Measurements from ENCODE around the gene ALPL. TPM values are rescaled to one million over a fixed set of nuclear protein-coding genes. Genes with fewer than 3 reads are reported as not detected.
"Not testable (repeated sequence)": the region's sequence is repeated elsewhere in the genome, so short reads cannot be mapped to it uniquely, and the experiment has no call there.

Gene ALPL
- total and polyA plus RNA-seq, 4 experiments from 2014 or later, result not detected

DNA sequence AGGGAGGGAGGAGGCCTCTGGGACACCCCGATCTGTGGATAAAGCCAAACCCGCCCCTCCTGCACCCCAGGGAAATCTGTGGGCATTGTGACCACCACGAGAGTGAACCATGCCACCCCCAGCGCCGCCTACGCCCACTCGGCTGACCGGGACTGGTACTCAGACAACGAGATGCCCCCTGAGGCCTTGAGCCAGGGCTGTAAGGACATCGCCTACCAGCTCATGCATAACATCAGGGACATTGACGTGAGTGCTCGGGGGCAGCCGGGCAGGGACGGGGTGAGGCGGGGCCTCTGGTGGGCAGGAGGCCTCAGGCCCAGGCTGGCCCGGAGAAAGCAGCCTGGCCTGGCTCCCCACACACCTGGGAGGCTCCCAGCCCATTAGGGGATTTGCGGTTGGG lies 54.7 kb downstream of the ALPL start:
- Mint-ChIP-seq H3K36me3 (no peaks in the 10 kb centered on the region), H3K9me3 (no peaks in the 10 kb centered on the region), H3K27me3 (peaks cover 3 to 16% of the 10 kb centered on the region in 2 donors), H3K27ac (no peak overlapping the region), H3K4me1 (no peaks in the 10 kb centered on the region), H3K4me3 (no peak overlapping the region)
- no peak overlapping the region for H3K27ac ChIP-seq (ENCODE audit: low read depth, low read length)
- no peaks in the 10 kb centered on the region for H3K27me3 ChIP-seq (ENCODE audit: insufficient read depth, low read length)
- no peaks in the 10 kb centered on the region for H3K4me1 ChIP-seq (ENCODE audit: insufficient read depth, low read length)
- ChIA-PET POLR2A (ENCODE audit: partially characterized antibody) (no interaction called here), CTCF (ENCODE audit: partially characterized antibody) (no interaction called here)
- H3K4me3 ChIP-seq (ENCODE audit: low read length in 2 of 2), result no peak overlapping the region
- intact Hi-C loops (cut with micrococcal nuclease), result no loop called here
- DNase-seq, result no peak
- H3K9me3 ChIP-seq (ENCODE audit: control insufficient read depth in 1 of 2, low read length in 2 of 2), result no peaks in the 10 kb centered on the region
- no peaks in the 10 kb centered on the region for H3K36me3 ChIP-seq (ENCODE audit: insufficient read depth, low read length)

DNA sequence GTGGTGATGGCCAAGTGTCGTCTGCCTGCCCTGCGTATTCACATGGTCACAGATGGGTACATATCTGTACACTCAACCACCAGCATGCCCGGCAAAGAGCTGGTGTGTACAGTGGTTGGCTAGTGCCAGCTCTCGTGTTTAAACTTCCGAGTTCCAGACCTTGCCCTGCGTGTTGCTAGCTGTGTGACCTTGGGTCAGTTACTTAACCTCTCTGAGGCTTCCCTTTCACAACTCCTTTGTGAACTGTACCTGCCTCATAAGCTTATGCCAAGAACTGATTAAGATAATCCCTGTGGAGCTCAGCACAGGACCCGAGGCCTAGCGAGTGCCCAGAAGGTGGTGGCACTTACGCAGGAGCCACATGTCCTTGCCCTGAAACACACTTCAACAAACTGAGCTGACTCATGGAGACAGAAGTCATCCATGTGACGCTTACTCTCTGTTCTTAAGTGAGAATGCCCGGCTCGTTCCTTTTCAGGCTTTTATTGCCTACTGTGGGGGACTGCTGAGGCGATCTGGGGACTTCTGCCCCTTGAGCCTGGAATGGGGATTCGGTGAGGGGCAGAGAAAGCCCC lies 55.4 kb downstream of the ALPL start:
- no peaks in the 10 kb centered on the region for H3K27me3 ChIP-seq (ENCODE audit: insufficient read depth, low read length)
- Mint-ChIP-seq H3K9me3 (no peaks in the 10 kb centered on the region), H3K4me3 (no peak overlapping the region), H3K36me3 (no peaks in the 10 kb centered on the region), H3K4me1 (no peaks in the 10 kb centered on the region), H3K27ac (no peak overlapping the region), H3K27me3 (peaks cover 3 to 15% of the 10 kb centered on the region in 2 donors)
- H3K9me3 ChIP-seq (ENCODE audit: control insufficient read depth in 1 of 2, low read length in 2 of 2), result no peaks in the 10 kb centered on the region
- ChIA-PET POLR2A (ENCODE audit: partially characterized antibody) (no interaction called here), CTCF (ENCODE audit: partially characterized antibody) (no interaction called here)
- H3K4me1 ChIP-seq (ENCODE audit: insufficient read depth, low read length), result no peaks in the 10 kb centered on the region
- DNase-seq, result no peak
- no peak overlapping the region for H3K4me3 ChIP-seq (ENCODE audit: low read length in 2 of 2)
- intact Hi-C loops (cut with micrococcal nuclease), result no loop called here
- no peaks in the 10 kb centered on the region for H3K36me3 ChIP-seq (ENCODE audit: insufficient read depth, low read length)
- no peak overlapping the region for H3K27ac ChIP-seq (ENCODE audit: low read depth, low read length)

DNA sequence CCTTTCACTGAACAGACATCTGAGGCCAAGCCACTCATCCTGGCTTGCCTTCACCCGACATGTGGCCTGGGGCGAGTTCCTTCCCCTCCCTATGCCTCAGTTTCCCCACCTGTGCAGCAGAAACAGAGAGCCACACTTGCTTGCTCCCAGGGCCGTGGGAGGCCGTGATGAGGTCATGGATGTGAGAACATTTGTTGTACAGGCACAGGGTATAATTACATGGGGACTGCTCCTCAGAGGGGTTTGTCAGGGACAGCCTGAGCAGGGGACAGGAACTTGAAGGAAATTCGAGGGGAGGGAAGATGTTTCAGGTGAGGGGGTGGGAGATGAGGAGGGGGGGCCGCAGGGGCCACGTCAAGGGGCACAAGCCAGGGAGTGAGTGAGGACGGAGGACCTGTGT lies 56.1 kb downstream of the ALPL start:
- H3K4me1 Mint-ChIP-seq, result no peaks in the 10 kb centered on the region
- no peaks in the 10 kb centered on the region for H3K9me3 ChIP-seq (ENCODE audit: control insufficient read depth in 1 of 2, low read length in 2 of 2)
- H3K4me1 ChIP-seq (ENCODE audit: insufficient read depth, low read length), result no peaks in the 10 kb centered on the region
- H3K4me3 Mint-ChIP-seq, result no peak overlapping the region
- no peaks in the 10 kb centered on the region for H3K9me3 Mint-ChIP-seq
- H3K36me3 Mint-ChIP-seq, result no peaks in the 10 kb centered on the region
- no peaks in the 10 kb centered on the region for H3K27me3 ChIP-seq (ENCODE audit: insufficient read depth, low read length)
- peaks cover 3 to 9% of the 10 kb centered on the region in 2 donors for H3K27me3 Mint-ChIP-seq
- intact Hi-C loops (cut with micrococcal nuclease), result no loop called here
- H3K27ac Mint-ChIP-seq, result no peak overlapping the region
- no peaks in the 10 kb centered on the region for H3K36me3 ChIP-seq (ENCODE audit: insufficient read depth, low read length)
- no peak for DNase-seq
- H3K4me3 ChIP-seq (ENCODE audit: low read length in 2 of 2), result no peak overlapping the region
- H3K27ac ChIP-seq (ENCODE audit: low read depth, low read length), result no peak overlapping the region
- ChIA-PET CTCF (ENCODE audit: partially characterized antibody) (no interaction called here), POLR2A (ENCODE audit: partially characterized antibody) (no interaction called here)

DNA sequence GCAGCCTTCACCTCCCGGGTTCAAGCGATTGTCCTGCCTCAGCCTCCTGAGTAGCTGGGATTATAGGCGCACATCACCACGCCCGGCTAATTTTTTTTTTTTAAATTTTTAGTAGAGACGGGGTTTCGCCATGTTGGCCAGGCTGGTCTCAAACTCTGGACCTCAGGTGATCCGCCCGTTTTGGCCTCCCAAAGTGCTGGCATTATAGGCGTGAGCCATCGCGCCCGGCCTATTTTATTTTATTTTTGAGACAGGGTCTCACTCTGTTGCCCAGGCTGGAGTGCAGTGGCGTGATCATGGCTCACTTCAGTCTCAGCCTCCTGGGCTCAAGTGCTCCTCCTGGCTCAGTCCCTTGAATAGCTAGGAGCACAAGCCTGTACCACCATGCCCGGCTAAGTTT lies 57.1 kb downstream of the ALPL start:
- H3K36me3 ChIP-seq (ENCODE audit: insufficient read depth, low read length); DNase-seq; intact Hi-C loops (cut with micrococcal nuclease); H3K27me3 Mint-ChIP-seq; H3K27ac ChIP-seq (ENCODE audit: low read depth, low read length); H3K4me1 ChIP-seq (ENCODE audit: insufficient read depth, low read length); CTCF ChIA-PET (ENCODE audit: partially characterized antibody); H3K27me3 ChIP-seq (ENCODE audit: insufficient read depth, low read length); H3K9me3 Mint-ChIP-seq; H3K4me3 ChIP-seq (ENCODE audit: low read length in 2 of 2); H3K4me3 Mint-ChIP-seq; H3K36me3 Mint-ChIP-seq; POLR2A ChIA-PET (ENCODE audit: partially characterized antibody); H3K27ac Mint-ChIP-seq; H3K9me3 ChIP-seq (ENCODE audit: control insufficient read depth in 1 of 2, low read length in 2 of 2); H3K4me1 Mint-ChIP-seq: not testable (repeated sequence)

DNA sequence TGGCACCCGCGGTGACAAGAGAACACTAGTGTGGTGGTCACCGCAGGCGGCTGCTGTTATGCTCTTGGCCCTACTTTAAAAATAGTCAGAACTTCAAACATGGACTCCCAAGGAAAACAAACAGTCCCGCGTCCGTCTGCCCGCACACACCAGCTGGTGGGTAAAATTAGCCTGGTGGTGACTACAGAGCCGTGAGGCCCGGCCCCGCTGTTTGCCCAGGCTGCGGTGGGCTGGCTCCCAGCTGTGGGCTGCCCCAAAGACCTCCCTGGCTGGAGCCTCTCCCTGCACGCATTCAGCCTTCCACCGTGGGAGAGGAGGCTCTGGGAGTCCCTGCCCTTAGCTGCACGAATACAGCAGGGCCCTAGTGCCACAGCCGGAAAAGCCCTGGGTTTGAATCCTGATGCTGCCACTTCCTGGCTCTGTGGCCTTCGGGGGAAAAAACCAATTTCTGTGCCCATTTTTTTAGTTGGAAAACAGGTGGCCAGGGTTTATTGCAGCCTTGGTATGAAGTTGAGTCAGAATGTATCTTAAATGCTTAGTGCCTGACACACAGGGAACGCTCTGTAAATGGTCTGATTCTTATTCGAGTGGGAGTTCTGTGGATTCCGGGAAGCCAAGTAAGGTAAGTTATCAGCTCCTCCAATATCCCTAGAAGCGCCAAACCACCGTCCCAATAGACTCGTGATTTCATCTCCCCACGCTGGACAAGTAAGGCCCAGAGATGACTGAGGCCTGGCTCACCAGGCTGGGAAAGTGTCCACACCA lies 58.2 kb downstream of the ALPL start:
- Mint-ChIP-seq H3K27ac (no peak overlapping the region), H3K36me3 (no peaks in the 10 kb centered on the region), H3K27me3 (peaks cover 0 to 9% of the 10 kb centered on the region in 2 donors), H3K4me1 (no peaks in the 10 kb centered on the region), H3K4me3 (no peak overlapping the region), H3K9me3 (no peaks in the 10 kb centered on the region)
- no peak overlapping the region for H3K4me3 ChIP-seq (ENCODE audit: low read length in 2 of 2)
- CTCF ChIA-PET (ENCODE audit: partially characterized antibody), result no interaction called here
- intact Hi-C loops (cut with micrococcal nuclease), result no loop called here
- no peaks in the 10 kb centered on the region for H3K36me3 ChIP-seq (ENCODE audit: insufficient read depth, low read length)
- H3K9me3 ChIP-seq (ENCODE audit: control insufficient read depth in 1 of 2, low read length in 2 of 2), result no peaks in the 10 kb centered on the region
- POLR2A ChIA-PET (ENCODE audit: partially characterized antibody), result no interaction called here
- no peaks in the 10 kb centered on the region for H3K4me1 ChIP-seq (ENCODE audit: insufficient read depth, low read length)
- H3K27ac ChIP-seq (ENCODE audit: low read depth, low read length), result no peak overlapping the region
- H3K27me3 ChIP-seq (ENCODE audit: insufficient read depth, low read length), result no peaks in the 10 kb centered on the region
- no peak for DNase-seq

DNA sequence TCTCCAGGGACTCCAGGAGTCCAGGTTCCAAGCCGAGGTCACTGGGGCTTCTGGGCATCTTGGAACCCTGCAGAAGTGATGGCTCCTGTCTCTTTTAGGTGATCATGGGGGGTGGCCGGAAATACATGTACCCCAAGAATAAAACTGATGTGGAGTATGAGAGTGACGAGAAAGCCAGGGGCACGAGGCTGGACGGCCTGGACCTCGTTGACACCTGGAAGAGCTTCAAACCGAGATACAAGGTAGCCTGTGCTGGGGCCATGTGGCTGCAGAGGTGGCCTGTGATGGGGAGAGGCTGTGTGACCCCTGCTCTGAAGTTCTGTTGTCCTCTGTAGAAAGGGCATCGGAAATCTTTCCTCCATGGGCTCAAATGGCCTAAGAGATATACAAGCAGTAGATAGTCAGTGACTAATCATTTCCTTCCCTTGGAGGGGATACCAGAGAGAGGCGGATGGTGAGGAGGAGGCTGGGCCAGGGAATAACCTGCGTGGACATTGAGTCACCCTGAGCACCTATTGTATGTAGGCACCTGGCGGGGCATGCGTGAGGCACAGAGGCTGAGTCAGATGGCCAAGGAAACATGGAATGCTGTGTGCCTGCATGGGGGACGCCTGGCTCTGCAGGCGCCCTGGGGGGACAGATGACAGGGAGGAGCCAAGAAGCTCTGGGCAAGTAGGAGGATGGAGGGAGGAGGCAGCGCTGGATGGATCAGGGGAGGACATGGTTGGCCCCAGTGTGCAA lies 59.0 kb downstream of the ALPL start:
- H3K36me3 Mint-ChIP-seq, result no peaks in the 10 kb centered on the region
- POLR2A ChIA-PET (ENCODE audit: partially characterized antibody), result no interaction called here

DNA sequence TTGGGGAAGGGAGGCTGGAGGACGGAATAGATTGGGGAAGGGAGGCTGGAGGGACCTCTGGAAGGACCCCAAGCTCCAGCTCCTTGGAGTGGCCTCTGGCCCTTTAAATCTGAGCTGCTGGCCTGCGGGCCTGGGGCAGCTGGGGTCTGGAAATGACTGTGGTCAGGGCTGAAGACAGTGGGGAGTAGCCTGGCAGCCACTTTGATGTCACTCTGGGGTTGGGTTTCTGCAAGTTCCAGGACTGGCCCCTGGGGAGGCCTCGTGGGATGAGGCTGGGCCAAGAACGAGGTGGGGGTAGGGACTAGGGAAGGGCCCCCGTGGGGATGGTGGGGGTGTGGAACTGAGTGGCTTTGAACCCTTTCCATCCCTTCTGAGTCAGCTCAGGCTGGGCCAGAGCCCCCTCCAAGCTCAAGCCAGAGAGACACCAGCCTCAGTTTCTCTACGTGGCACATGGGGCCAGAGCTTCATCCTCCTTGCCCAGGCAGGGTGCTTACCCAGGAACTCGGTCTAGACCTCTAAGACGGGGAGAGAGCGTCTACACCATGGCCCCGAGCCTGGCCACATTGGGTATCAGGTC lies 59.7 kb downstream of the ALPL start:
- Mint-ChIP-seq H3K9me3 (no peaks in the 10 kb centered on the region), H3K36me3 (no peaks in the 10 kb centered on the region), H3K4me3 (no peak overlapping the region), H3K4me1 (no peaks in the 10 kb centered on the region), H3K27me3 (peaks cover 0 to 9% of the 10 kb centered on the region in 2 donors), H3K27ac (no peak overlapping the region)
- no peak for DNase-seq
- POLR2A ChIA-PET (ENCODE audit: partially characterized antibody), result no interaction called here
- Histone ChIP-seq H3K4me1 (ENCODE audit: insufficient read depth, low read length) (no peaks in the 10 kb centered on the region), H3K9me3 (ENCODE audit: control insufficient read depth in 1 of 2, low read length in 2 of 2) (no peaks in the 10 kb centered on the region), H3K36me3 (ENCODE audit: insufficient read depth, low read length) (no peaks in the 10 kb centered on the region), H3K4me3 (ENCODE audit: low read length in 2 of 2) (no peak overlapping the region), H3K27me3 (ENCODE audit: insufficient read depth, low read length) (no peaks in the 10 kb centered on the region), H3K27ac (ENCODE audit: low read depth, low read length) (no peak overlapping the region)
- CTCF ChIA-PET (ENCODE audit: partially characterized antibody), result no interaction called here
- intact Hi-C loops (cut with micrococcal nuclease), result no loop called here

More for the DNA sequence above, 59.0 kb downstream of the ALPL start:
- no peak overlapping the region for H3K4me3 ChIP-seq (ENCODE audit: low read length in 2 of 2)
- DNase-seq, result no peak
- H3K4me1 ChIP-seq (ENCODE audit: insufficient read depth, low read length), result no peaks in the 10 kb centered on the region
- CTCF ChIA-PET (ENCODE audit: partially characterized antibody), result no interaction called here
- Mint-ChIP-seq H3K27ac (no peak overlapping the region), H3K4me1 (no peaks in the 10 kb centered on the region), H3K9me3 (no peaks in the 10 kb centered on the region), H3K27me3 (peaks cover 0 to 9% of the 10 kb centered on the region in 2 donors), H3K4me3 (no peak overlapping the region)
- intact Hi-C loops (cut with micrococcal nuclease), result no loop called here
- H3K9me3 ChIP-seq (ENCODE audit: control insufficient read depth in 1 of 2, low read length in 2 of 2), result no peaks in the 10 kb centered on the region
- H3K27me3 ChIP-seq (ENCODE audit: insufficient read depth, low read length), result no peaks in the 10 kb centered on the region
- H3K27ac ChIP-seq (ENCODE audit: low read depth, low read length), result no peak overlapping the region
- no peaks in the 10 kb centered on the region for H3K36me3 ChIP-seq (ENCODE audit: insufficient read depth, low read length)
